C4-2B (cell line): Measurements from ENCODE around the gene NMD3.

Source experiments
- H3K27ac ChIP-seq: fragments of 450-650 bp; 2 replicates; pipeline ENCODE4 v1.5.1; 2017
- ZFX ChIP-seq: fragments of 450-650 bp; IDR thresholded peaks from 2 replicates; pipeline ENCODE4 v1.6.1; 2017
- TF ChIP-seq, protein P1 (sequence below): fragments of 450-650 bp; conservative IDR thresholded peaks from 2 replicates; pipeline ENCODE4 v1.5.1; 2017; ENCODE audit warnings: mild to moderate bottlenecking

Gene NMD3

GRCh38 chr3:161252143-161252542 lies 31.0 kb downstream of the NMD3 start:
- TF ChIP-seq, protein P1, sequence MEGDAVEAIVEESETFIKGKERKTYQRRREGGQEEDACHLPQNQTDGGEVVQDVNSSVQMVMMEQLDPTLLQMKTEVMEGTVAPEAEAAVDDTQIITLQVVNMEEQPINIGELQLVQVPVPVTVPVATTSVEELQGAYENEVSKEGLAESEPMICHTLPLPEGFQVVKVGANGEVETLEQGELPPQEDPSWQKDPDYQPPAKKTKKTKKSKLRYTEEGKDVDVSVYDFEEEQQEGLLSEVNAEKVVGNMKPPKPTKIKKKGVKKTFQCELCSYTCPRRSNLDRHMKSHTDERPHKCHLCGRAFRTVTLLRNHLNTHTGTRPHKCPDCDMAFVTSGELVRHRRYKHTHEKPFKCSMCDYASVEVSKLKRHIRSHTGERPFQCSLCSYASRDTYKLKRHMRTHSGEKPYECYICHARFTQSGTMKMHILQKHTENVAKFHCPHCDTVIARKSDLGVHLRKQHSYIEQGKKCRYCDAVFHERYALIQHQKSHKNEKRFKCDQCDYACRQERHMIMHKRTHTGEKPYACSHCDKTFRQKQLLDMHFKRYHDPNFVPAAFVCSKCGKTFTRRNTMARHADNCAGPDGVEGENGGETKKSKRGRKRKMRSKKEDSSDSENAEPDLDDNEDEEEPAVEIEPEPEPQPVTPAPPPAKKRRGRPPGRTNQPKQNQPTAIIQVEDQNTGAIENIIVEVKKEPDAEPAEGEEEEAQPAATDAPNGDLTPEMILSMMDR: no peak
- no peak for TF ChIP-seq ZFX
- no peak overlapping the region for H3K27ac ChIP-seq

- H3K27ac ChIP-seq: no peak overlapping the region
- no peak for TF ChIP-seq ZFX
- TF ChIP-seq, protein P1: no peak
Observed at GRCh38 chr3:161253711-161254110, 32.6 kb downstream of the NMD3 start.

DNA sequence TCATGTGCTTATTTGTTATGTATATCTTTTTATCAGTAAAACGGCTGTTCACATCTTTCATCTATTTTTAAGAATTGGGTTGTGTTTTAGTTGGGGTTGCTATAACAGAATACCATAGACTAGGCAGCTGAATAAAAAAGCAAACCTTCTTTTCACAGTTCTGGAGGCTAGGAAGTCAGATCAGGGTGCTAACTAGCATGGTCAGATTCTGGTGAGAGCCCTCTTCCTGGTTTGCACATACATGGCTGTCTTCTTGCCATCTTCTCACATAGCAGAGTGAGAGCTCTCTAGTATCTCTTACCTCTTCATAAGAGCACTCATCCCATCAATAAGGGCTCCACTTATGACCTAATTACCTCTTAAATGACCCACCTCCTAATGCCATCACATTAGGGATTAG lies 33.8 kb downstream of the NMD3 start:
- TF ChIP-seq, protein P1: no peak
- no peak for TF ChIP-seq ZFX
- H3K27ac ChIP-seq: no peak overlapping the region

DNA sequence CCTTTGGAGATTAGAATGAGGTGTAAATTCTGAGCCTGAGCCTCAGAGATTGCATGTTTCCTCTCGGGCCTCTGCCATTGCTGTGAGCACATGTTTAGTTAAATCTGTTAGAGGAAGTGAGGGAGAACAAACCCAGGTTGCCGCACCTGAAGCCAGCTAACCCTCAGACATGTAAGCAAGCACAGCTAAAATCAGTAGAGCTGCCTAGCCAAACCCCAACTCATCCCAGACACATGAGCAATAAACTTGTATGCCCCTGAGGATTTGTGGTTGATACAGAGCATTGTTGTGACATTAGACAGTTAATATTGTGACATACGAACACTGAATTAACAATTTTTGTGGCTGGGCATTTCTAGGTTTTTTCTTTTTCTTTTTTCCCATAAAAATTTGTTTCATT lies 41.9 kb downstream of the NMD3 start:
- TF ChIP-seq ZFX: no peak
- TF ChIP-seq, protein P1: no peak
- H3K27ac ChIP-seq: no peak overlapping the region

- H3K27ac ChIP-seq: no peak overlapping the region
- no peak for TF ChIP-seq ZFX
- TF ChIP-seq, protein P1: no peak
Observed at GRCh38 chr3:161264852-161265251, 43.7 kb downstream of the NMD3 start.

DNA sequence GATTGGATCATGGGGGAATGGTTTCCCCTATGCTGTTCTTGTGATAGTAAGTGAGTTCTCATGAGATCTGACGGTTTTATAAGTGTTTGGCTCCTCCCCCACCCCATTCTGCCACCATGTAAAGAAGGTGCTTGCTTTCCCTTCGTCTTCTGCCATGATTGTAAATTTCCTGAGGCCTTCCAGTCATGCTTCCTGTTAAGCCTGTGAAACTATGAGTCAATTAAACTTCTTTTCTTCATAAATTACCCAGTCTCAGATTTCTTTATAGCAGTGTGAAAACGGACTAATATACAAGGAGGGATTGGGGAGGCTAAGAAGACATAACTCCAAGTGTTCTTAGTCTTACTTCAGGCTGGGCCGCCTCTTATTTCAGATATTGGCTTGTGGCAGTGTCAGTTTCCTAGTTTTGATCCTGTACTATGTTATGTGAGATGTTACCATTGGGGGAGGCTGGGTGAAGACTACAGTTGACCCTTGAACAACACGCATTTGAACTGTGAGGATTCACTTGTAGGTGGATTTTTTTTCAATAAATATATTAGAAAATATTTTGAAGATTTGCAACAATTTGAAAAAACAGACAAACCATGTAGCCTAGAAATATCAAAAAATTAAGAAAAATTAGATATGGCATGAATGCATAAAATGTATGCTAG lies 44.9 kb downstream of the NMD3 start:
- no peak overlapping the region for H3K27ac ChIP-seq

GRCh38 chr3:161266731-161267150 lies 45.6 kb downstream of the NMD3 start:
- no peak overlapping the region for H3K27ac ChIP-seq
- no peak for TF ChIP-seq ZFX
- TF ChIP-seq, protein P1: no peak

More for the DNA sequence above, 44.9 kb downstream of the NMD3 start:
- TF ChIP-seq, protein P1: no peak
- no peak for TF ChIP-seq ZFX
